Neuronal stem cell (in vitro differentiated cells): ENCODE data around the gene ZXDC.
A peak's percentile ranks its signal among the peaks of the same experiment; 100 is the strongest.

Experiments used
- DNase-seq: peaks from one replicate; pipeline ENCODE4 v3.0.0-alpha.2; 2013; ENCODE audit warnings: low spot score
- H2AFZ ChIP-seq: one replicate; pipeline ENCODE4 v1.6.1; 2013; ENCODE audit warnings: mild to moderate bottlenecking, low read length, inconsistent platforms
- H2AK5ac ChIP-seq: 2 replicates; pipeline ENCODE4 v1.6.1; 2013; ENCODE audit warnings: low read depth, mild to moderate bottlenecking, inconsistent platforms, low read length, moderate library complexity, mixed read lengths
- H2BK120ac ChIP-seq: 2 replicates; pipeline ENCODE4 v1.6.1; 2013; ENCODE audit warnings: low read depth, mild to moderate bottlenecking, inconsistent platforms, low read length, moderate library complexity, mixed read lengths
- H2BK12ac ChIP-seq: one replicate; pipeline ENCODE4 v1.6.1; 2013; ENCODE audit warnings: low read length, inconsistent platforms
- H2BK15ac ChIP-seq: 2 replicates; pipeline ENCODE4 v1.6.1; 2013; ENCODE audit warnings: mild to moderate bottlenecking, low read length, inconsistent platforms, mixed read lengths
- H2BK5ac ChIP-seq: one replicate; pipeline ENCODE4 v1.6.1; 2013; ENCODE audit warnings: inconsistent platforms, mild to moderate bottlenecking, low read length, moderate library complexity
- H3K14ac ChIP-seq: one replicate; pipeline ENCODE4 v1.6.1; 2013; ENCODE audit warnings: low read length, inconsistent platforms
- H3K18ac ChIP-seq: 2 replicates; pipeline ENCODE4 v1.6.1; 2013; ENCODE audit warnings: low read length, inconsistent platforms
- H3K23ac ChIP-seq: 2 replicates; pipeline ENCODE4 v1.6.1; 2013; ENCODE audit warnings: low read depth, mild to moderate bottlenecking, mixed read lengths, low read length, inconsistent platforms; ENCODE audit not compliant: poor library complexity
- H3K27ac ChIP-seq: replicated peaks from 3 replicates; pipeline ENCODE4 v1.5.1; 2013; ENCODE audit warnings: low read length, inconsistent platforms
- H3K27me3 ChIP-seq, 3 experiments: 2 replicates each; pipeline ENCODE4 v1.6.1; 2013; ENCODE audit warnings: low read length in 3 of 3, mild to moderate bottlenecking in 2 of 3, inconsistent platforms in 1 of 3, low read depth in 1 of 3, mixed read lengths in 1 of 3, moderate library complexity in 1 of 3; ENCODE audit not compliant: control insufficient read depth in 3 of 3, insufficient read depth in 3 of 3
- H3K36me3 ChIP-seq, 2 donors: replicated peaks in 1 of 2; 2 replicates each; pipeline ENCODE4 v1.6.1; 2013; ENCODE audit warnings: low read length in 2 of 2; ENCODE audit not compliant: control insufficient read depth in 2 of 2, insufficient read depth in 2 of 2
- H3K4ac ChIP-seq: 2 replicates; pipeline ENCODE4 v1.6.1; 2013; ENCODE audit warnings: inconsistent platforms, mild to moderate bottlenecking, low read length, moderate library complexity
- H3K4me1 ChIP-seq, 2 donors: 1 replicate in 1 of 2; 2 replicates in 1 of 2; pipeline ENCODE4 v1.6.1; 2013; ENCODE audit warnings: low read length in 2 of 2, low read depth in 1 of 2; ENCODE audit not compliant: control insufficient read depth in 2 of 2, insufficient read depth in 1 of 2
- H3K4me2 ChIP-seq: one replicate; pipeline ENCODE4 v1.6.1; 2013; ENCODE audit warnings: mild to moderate bottlenecking, low read length, inconsistent platforms; ENCODE audit not compliant: insufficient read depth, poor library complexity, severe bottlenecking
- H3K4me3 ChIP-seq, 2 donors: 2 replicates each; pipeline ENCODE4 v1.5.1; 2013; ENCODE audit warnings: low read length in 2 of 2, mild to moderate bottlenecking in 2 of 2, inconsistent platforms in 1 of 2, moderate library complexity in 1 of 2
- H3K79me1 ChIP-seq: one replicate; pipeline ENCODE4 v1.6.1; 2013; ENCODE audit warnings: low read depth, mild to moderate bottlenecking, inconsistent platforms, low read length, moderate library complexity
- H3K9ac ChIP-seq: one replicate; pipeline ENCODE4 v1.6.1; 2013; ENCODE audit warnings: mild to moderate bottlenecking, low read depth, low read length, inconsistent platforms; ENCODE audit not compliant: poor library complexity
- H3K9me3 ChIP-seq, 2 donors: replicated peaks in 1 of 2; 2 replicates each; pipeline versions ENCODE3 to v1.6.1; 2013; ENCODE audit warnings: low read length in 2 of 2, mild to moderate bottlenecking in 2 of 2, inconsistent platforms in 1 of 2, low read depth in 1 of 2, mixed read lengths in 1 of 2, moderate library complexity in 1 of 2; ENCODE audit not compliant: control insufficient read depth in 2 of 2, insufficient read depth in 1 of 2
- H4K8ac ChIP-seq: one replicate; pipeline ENCODE4 v1.6.1; 2013; ENCODE audit warnings: low read depth, mild to moderate bottlenecking, inconsistent platforms, low read length, moderate library complexity
- H4K91ac ChIP-seq: one replicate; pipeline ENCODE4 v1.6.1; 2013; ENCODE audit warnings: low read length, low read depth, mild to moderate bottlenecking, inconsistent platforms; ENCODE audit not compliant: poor library complexity
- WGBS, 2 donors: extraction: QIAGEN DNeasy Blood & Tissue Kit; methylation state at CpG; one replicate each; pipeline ENCODE4 v1.1.7; 2013; ENCODE audit warnings: missing lambda C conversion rate in 2 of 2, mixed read lengths in 1 of 2; ENCODE audit not compliant: insufficient read length in 2 of 2, insufficient replicate concordance in 1 of 2; ENCODE audit errors: extremely low coverage in 2 of 2; 5-methylcytosine and 5-hydroxymethylcytosine counted together

ZXDC gene

DNA sequence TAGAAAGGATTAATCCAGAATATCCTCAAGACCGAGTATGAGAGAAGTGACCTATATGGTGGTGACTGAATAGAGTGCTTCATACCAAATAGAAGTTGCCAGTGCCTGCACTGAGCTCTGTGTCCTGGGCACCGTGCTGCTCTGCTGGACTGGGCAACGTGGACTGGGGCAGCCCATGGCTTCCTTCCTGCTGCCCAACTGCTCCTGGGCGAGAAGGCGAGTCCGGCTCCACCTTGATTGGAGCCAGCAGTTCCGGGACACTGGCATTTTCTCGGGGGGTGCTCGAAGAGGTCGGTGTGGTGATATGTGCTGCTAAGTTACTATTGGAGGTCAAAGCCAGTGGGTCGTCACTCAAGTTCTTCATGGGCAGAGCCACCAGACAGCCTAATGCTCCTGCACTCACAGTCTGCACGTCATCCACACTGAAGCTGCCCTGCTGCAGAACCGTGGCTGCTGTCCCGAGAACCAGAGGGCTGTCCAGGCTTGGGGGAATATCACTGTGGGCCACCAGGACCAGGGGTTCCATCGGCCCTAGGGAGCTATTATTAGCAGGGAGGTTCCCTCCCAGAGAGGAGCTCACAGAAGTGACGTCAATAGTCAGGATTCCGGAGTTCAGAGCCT, 14.1 kb downstream of the ZXDC start:
- H3K4me1 ChIP-seq, result peaks cover 0 to 2% of the 10 kb centered on the region in 2 donors
- H4K8ac ChIP-seq, result no peak overlapping the region
- no peak overlapping the region for H2BK5ac ChIP-seq
- WGBS, 2 donors, result no CpG with 5 or more reads among the region's 17 CpGs
- no peak overlapping the region for H2BK15ac ChIP-seq
- H3K9ac ChIP-seq, result no peak overlapping the region
- no peak overlapping the region for H3K27ac ChIP-seq
- no peak overlapping the region for H3K4me3 ChIP-seq
- no peak for DNase-seq
- H3K4ac ChIP-seq, result no peak overlapping the region
- no peak overlapping the region for H2BK12ac ChIP-seq
- no peak overlapping the region for H2BK120ac ChIP-seq
- no peak overlapping the region for H2AFZ ChIP-seq
- no peak overlapping the region for H3K14ac ChIP-seq
- no peak overlapping the region for H2AK5ac ChIP-seq
- H4K91ac ChIP-seq, result no peak overlapping the region
- H3K18ac ChIP-seq, result peak overlapping the region; percentile 8
- no peak overlapping the region for H3K4me2 ChIP-seq
- H3K23ac ChIP-seq, result peak overlapping the region; percentile 50
- H3K27me3 ChIP-seq, result no peaks in the 10 kb centered on the region
- peaks cover 64 to 97% of the 10 kb centered on the region in 2 donors for H3K36me3 ChIP-seq
- H3K9me3 ChIP-seq, result no peaks in the 10 kb centered on the region
- H3K79me1 ChIP-seq, result peaks cover 15% of the 10 kb centered on the region

DNA sequence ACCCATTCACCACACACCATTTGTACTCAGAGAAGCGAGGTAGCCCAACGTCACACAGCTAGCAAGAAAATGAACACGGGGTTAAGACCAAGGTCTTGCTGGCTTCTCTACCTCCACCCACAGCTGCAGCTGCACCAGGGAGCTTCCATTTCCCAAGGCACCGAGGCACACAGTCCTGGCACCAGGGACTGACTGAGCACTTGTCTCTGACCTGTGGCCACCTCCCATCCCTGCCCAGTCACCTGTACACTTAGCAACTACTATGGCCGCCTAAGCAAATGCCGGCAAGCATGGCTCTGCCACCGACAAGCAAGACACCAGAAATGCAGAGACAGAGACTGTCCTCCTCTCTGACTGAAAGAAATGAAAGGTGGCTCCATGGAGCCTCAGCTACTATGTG, 15.3 kb downstream of the ZXDC start:
- Histone ChIP-seq H3K9ac (no peak overlapping the region), H2AK5ac (no peak overlapping the region), H2BK15ac (no peak overlapping the region), H3K27me3 (no peaks in the 10 kb centered on the region), H3K18ac (no peak overlapping the region), H3K14ac (no peak overlapping the region), H3K79me1 (peaks cover 18% of the 10 kb centered on the region), H3K4me1 (peaks cover 0 to 4% of the 10 kb centered on the region in 2 donors), H4K8ac (no peak overlapping the region), H3K9me3 (no peaks in the 10 kb centered on the region), H3K23ac (no peak overlapping the region), H2BK5ac (no peak overlapping the region), H2AFZ (no peak overlapping the region), H3K27ac (no peak overlapping the region), H3K4ac (no peak overlapping the region), H2BK12ac (no peak overlapping the region), H3K36me3 (peaks cover 61 to 93% of the 10 kb centered on the region in 2 donors), H3K4me3 (no peak overlapping the region), H4K91ac (no peak overlapping the region), H3K4me2 (no peak overlapping the region), H2BK120ac (no peak overlapping the region)
- no peak for DNase-seq
- WGBS, 2 donors, result no CpG with 5 or more reads among the region's 7 CpGs

DNA sequence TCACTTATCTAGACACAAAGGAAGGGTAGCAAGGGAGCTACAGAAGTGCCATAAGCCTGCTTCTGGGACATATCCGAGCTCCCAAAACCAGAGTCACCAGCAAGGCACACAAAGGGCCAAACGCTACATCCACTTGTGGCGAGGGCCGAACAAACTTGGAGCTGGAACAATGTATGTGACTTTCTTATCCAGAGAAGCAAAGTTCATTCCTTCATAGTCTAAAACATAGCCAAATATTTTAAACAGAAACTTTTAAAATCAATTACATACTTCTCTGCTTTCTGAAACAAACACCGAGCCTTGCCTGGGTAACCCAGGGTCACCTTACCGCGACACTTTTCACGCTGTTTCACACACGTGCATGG, 15.9 kb downstream of the ZXDC start:
- H4K91ac ChIP-seq, result no peak overlapping the region
- no peak overlapping the region for H3K14ac ChIP-seq
- H2BK12ac ChIP-seq, result no peak overlapping the region
- no peak overlapping the region for H2AK5ac ChIP-seq
- no peaks in the 10 kb centered on the region for H3K9me3 ChIP-seq
- no peaks in the 10 kb centered on the region for H3K27me3 ChIP-seq
- H4K8ac ChIP-seq, result no peak overlapping the region
- H2BK15ac ChIP-seq, result no peak overlapping the region
- H3K18ac ChIP-seq, result no peak overlapping the region
- H2BK120ac ChIP-seq, result no peak overlapping the region
- H3K79me1 ChIP-seq, result peaks cover 12% of the 10 kb centered on the region
- no peak overlapping the region for H2AFZ ChIP-seq
- WGBS, 2 donors, result no CpG with 5 or more reads among the region's 9 CpGs
- no peak overlapping the region for H3K4me3 ChIP-seq
- H3K27ac ChIP-seq, result no peak overlapping the region
- no peak overlapping the region for H3K23ac ChIP-seq
- H3K4ac ChIP-seq, result no peak overlapping the region
- H2BK5ac ChIP-seq, result no peak overlapping the region
- DNase-seq, result no peak
- H3K4me2 ChIP-seq, result no peak overlapping the region
- peaks cover 58 to 87% of the 10 kb centered on the region in 2 donors for H3K36me3 ChIP-seq
- H3K9ac ChIP-seq, result no peak overlapping the region
- peaks cover 0 to 9% of the 10 kb centered on the region in 2 donors for H3K4me1 ChIP-seq

DNA sequence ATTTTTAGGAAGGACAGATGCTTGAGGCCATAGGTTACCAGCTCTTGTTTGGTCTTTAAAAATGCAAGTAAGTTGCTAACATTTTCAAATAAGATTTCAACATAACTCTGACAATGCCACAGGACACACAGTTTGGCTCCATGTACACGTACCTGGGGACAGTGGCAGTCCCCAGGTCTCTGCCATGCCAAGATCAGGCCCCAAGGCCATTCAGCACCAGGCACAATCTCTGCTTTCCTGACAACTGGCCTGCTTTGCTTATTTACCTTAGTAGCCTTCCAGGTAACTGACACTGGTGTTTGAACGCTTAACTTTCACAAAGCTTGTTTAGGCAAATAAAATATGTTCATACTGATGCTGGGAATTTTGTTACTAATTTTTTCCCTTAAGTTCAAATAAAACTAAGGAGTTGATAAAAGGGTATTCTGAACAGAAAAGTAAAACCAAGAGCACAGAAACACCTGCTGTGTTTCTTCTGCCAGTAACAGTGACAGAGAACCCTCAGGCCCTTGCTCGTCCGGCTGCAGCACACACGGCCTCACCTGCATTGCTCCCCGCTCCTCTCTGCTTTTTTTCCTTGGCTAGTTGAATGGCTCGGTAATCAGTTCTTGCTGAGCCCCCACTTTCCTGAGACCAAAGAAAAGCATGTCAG, 16.5 kb downstream of the ZXDC start:
- no peak overlapping the region for H3K27ac ChIP-seq
- no peak overlapping the region for H2BK12ac ChIP-seq
- H3K27me3 ChIP-seq, result no peaks in the 10 kb centered on the region
- peaks cover 56 to 87% of the 10 kb centered on the region in 2 donors for H3K36me3 ChIP-seq
- H3K4ac ChIP-seq, result no peak overlapping the region
- no peak overlapping the region for H3K9ac ChIP-seq
- no peak overlapping the region for H3K23ac ChIP-seq
- no peak overlapping the region for H3K4me3 ChIP-seq
- H3K14ac ChIP-seq, result no peak overlapping the region
- no peak overlapping the region for H4K8ac ChIP-seq
- no peak overlapping the region for H2AFZ ChIP-seq
- no CpG with 5 or more reads among the region's 7 CpGs for WGBS, 2 donors
- H2BK5ac ChIP-seq, result no peak overlapping the region
- no peak overlapping the region for H3K18ac ChIP-seq
- peaks cover 0 to 14% of the 10 kb centered on the region in 2 donors for H3K4me1 ChIP-seq
- H2BK15ac ChIP-seq, result no peak overlapping the region
- H3K79me1 ChIP-seq, result peaks cover 10% of the 10 kb centered on the region
- H3K9me3 ChIP-seq, result no peaks in the 10 kb centered on the region
- no peak overlapping the region for H2AK5ac ChIP-seq
- H2BK120ac ChIP-seq, result no peak overlapping the region
- no peak for DNase-seq
- no peak overlapping the region for H4K91ac ChIP-seq
- no peak overlapping the region for H3K4me2 ChIP-seq
